GM18499 (cell line): Measurements from ENCODE around the gene LGR4.
"Not testable (repeated sequence)": the region's sequence is repeated elsewhere in the genome, so short reads cannot be mapped to it uniquely, and the experiment has no call there.

Source experiments
- ATAC-seq: cut with Tn5 transposase; IDR thresholded peaks from one replicate; pipeline ENCODE4 v1.9.1; 2021; ENCODE audit warnings: moderate number of reproducible peaks; ENCODE audit not compliant: insufficient read depth, unreplicated experiment

The LGR4 gene

DNA sequence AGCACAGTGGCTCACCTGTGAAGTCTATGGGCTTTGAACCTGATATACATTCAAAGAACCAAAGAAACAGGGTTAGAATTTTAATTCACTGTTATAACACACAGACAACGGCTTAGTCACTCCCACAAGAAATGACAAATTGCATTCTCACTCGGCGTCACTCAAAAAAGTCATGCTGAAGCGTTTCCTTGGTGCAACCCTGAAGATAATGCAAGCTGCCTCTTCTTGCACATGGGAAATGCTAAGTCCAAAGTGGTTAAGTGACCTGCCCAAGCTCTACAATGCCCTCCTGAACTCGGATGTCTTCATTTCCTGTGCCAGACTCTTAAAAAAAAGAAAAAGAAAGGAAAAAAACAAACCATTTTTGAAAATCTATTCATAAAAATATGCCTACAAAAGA, 10.0 kb downstream of the LGR4 start:
- no peak for ATAC-seq

DNA sequence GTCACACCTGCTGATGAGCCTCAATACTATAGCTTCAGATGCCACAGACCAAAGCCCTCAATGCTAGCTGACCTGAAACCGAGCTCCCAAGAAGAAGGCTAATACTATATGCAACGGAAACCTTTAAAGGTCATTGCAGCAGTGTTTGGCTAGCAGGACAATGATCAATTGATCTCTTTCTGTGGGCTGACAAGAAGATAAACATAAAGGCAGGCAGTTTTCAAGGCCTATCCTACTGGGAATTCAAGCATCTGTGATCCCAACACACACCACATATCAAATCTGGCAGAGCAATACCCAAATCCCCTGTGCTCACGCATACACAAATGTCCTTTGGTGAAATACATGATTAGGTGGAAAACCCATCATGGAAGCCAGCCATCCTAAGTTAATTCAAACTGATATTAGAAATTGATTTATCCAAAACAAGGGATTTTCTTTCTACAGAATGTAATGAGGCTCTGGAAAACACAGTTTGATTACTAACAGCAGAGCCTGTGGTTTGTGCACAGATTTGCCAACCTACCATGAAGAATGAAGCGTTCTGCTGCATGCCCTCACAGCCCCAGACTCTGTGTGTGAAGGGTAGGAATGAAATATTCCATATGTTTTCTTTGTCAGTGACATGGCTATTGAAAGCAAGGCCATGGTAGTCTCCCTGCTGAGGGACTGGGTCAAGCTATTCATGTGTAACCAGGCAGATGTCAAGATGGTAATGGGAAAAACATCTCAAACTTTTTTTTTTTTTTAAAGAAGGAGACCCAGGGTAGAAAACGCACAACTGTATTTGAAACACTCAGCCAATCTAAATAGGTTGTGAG, 12.2 kb downstream of the LGR4 start:
- ATAC-seq = no peak

DNA sequence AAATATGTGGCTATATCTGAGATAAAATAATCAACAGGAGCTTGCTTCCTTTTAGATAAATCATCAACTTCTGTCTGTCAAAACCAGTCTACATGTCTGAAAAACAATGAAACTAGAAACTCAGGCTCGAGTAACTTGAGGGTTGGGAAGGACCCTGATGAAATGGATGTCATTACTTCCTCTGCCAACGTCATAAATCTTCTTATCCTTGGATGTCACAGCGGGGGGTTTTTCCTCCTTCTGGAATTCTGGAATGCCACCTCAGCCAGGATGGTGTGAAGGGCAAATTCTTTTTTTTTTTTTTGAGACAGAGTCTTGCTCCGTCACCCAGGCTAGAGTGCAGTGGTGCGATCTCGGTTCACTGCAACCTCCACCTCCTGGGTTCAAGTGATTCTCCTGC, 13.4 kb downstream of the LGR4 start:
- ATAC-seq = no peak

DNA sequence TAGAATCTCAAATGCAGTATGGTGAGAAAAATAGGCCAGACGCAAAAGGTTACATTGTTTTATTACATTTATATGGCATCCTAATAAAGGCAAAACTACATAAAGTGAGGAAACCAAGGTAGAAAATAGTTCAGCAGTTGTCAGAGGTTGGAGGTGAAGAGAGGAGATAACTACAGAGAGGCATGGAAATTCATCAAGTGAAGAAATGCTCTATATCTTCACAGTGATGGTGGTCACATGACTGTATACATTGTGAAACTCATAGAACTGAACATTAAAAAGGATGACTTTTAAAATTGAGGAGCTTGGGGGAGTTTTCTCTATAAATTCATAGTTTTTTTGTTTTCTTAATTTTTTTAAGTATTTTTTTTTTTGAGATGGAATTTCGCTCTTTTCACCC, 14.4 kb downstream of the LGR4 start:
- ATAC-seq = no peak

DNA sequence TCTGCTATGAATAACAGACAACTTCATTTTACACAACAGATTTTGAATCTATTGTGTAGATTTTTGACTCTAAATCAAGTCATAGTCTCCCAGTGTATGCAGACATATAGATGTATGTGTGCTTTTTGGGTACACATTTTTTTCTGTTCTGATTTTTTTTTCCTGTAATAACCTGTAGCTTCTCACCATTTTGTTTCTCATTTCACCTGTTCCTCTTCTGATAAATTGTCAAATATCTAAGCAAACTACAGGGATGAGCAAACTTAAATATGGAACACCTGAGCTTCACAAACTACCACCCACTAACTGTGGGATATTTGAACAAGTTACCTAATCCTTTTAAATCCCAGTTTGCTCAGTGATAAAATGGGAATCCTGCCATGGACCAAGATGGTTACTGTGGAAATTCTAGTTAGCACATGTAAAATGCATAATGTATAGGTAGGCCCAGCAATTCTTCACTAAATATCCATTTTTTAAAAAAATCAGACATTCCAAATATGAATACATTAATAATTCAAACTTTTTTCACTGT, 15.7 kb downstream of the LGR4 start:
- ATAC-seq = no peak

DNA sequence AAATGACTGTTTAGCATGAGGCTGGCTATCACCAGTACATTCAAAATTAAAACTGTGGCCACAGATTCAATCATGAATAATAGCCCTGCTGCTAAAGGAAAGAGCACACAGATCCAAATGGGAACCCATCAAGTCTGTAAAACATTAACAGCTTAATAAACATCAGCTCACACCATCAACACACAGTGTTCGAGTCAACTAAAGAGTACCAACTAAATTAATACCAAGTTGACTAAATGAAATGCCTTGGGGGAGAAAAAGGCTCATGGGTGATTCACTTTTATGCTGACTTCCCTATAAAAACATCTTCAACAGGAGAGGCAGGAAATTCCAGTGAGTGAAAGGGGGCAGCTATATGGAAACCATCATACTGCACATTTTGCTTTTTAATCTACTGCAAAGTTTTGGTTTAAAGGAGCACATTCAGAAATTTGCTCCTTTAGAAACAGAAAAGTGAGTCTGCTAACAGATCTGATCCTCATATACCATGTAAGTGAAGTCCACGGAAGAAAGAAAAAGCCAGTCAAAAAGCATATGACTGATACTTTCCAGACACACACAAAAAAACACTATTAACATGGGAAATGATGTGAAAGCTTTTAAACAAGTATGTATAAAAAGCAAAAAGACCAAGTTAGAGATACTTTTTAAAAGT, 16.3 kb downstream of the LGR4 start:
- no peak for ATAC-seq

DNA sequence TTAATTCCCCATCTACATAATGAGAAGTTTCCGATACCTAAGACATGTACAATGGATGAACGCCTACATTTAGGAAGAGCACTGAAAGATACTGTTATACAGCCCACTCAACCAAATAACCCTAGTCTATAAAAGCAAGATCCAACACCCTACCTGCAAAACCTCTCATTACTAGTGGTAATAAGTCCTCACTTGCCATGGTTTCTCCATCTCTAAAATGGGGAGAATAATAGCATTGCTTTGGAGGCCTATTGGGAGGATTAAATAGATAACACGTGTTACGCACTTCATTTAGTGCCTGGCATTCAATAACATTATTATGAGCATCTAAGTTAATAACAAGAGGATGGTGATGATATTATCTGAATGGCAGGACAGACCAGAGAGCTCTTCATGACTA, 16.9 kb downstream of the LGR4 start:
- ATAC-seq = no peak

DNA sequence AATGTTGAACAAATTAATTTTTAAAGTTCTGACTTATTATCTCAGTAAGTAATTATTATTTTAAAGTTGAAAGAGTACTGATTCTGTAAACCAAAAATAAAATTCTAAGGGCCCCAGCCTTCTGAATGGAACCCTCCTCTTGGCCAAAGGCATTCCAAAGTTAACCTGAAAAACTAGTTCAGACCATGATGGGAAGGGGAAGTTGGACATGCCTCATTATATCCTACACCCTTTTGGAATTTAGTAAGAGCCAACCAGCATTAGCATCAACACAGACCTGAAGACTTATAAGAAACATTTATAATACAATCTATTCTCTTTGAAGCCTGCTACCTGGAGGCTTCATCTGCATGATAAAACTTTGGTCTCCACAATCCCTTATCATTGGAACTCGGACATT, 18.9 kb downstream of the LGR4 start:
- ATAC-seq = no peak

DNA sequence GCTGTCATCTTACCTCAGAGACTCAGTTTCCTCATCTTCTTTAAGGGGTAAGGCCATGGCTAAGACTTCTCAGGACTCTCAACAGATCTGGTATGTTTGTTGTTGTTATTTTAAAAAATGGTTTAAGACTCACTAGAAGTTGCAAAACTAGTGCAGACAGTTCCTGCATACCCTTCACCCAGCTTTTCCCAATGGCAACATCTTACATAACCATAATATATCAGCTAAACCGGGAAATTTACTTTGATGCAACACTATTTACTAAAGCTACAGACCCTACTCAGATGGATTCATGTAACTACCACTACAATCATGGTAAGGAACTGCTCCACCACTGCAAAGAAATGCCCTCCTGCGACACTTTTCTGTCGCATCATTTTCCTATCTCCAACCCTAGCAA, 20.4 kb downstream of the LGR4 start:
- ATAC-seq = no peak

DNA sequence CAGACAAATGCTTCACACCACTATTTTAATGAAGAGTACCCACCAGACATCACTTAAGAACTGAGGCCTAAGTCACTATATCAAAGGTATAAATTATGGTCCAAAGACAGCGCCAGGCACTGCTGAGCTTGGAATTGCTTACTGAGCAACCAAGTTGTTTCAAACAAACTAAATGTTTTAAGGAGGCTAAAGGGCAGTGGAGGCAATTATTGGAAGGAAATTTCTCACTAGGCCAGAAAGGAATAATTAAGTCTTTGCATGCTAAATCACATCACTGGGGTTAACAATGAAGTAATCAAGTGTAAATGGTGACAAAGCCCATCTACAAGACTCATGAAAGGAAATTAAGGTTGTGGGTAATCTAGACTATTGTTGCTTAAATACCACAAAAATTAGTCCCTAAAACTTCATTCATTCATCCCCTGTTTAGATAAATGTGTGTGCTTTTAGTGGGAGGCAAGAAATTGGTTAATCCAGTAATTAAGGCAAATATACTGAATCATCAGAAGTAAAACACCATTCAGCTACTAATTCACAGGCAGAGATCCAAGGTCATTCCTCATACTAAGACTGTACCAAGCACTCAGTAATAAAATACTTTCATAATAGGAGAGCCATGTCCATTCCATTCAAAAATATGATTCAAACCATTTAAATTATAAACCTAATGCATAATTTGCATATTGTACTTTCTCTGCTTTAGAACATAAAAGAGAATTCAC, 21.2 kb downstream of the LGR4 start:
- ATAC-seq = no peak

DNA sequence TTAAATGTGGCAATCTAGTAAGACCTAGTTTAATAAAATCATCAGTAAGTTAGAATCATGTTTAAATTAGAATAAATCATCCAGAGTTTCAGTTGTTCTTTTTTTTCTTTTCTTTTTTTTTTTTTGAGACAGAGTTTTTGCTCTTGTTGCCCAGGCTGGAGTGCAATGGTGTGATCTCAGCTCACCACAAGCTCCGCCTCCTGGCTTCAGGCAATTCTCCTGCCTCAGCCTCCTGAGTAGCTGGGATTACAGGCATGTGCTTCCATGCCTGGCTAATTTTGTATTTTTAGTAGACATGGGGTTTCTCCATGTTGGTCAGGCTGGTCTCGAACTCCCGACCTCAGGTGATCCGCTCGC, 24.4 kb downstream of the LGR4 start:
- ATAC-seq = not testable (repeated sequence)

DNA sequence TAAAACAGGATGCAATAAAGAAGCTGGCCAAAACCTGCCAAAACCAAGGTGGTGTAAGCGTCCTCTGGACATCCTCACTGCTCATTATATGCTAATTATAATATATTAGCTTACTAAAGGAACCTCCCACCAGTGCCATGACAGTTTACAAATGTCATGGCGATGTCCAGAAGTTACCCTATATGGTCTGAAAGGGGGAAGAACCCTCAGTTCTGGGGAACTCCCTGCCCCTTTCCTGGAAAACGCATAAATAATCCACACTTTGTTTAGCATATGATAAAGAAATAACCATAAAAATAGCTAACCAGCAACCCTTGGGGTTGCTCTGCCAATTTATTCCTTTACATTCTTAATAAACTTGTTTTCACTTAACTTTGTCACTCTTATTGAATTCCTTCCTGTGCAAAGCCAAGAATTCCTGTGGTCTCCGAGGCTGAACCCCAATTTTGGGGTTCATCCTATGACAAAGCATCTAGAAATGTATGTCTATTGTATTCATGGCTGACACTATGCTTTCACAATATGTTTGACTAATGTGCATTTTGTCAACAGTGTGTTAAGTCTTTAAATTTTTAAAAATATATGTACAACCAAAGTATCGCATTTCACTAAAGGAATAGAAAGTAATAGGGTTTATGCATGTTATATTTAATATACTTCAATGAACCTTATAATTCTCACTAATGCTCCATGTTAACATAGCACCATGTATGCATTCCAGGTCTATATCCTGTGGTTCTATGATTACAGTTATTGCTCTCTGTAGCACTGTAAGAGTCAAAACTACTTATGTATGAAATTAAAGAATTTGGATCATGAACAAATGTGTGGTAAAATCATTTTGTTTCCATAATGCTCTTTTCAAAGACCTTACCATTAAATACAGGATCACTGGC, 25.1 kb downstream of the LGR4 start:
- no peak for ATAC-seq

DNA sequence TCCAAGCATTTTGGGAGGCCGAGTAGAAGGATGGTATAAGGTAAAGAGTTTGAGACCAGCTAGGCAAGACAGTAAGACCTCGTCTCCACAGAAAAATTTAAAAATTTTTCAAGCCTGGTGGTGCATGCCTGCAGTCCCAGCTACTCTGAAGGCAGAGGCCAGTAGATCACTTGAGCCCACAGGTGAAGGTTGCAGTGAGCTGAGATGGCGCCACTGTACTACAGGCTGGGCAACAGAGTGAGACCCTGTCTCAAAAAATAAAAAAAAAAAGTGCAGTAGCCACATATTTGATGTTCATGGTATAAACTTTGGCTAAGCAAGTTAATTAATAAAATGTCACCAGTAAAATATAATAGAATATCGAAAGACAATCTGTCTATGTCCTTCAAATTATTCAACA, 27.0 kb downstream of the LGR4 start:
- ATAC-seq = no peak

DNA sequence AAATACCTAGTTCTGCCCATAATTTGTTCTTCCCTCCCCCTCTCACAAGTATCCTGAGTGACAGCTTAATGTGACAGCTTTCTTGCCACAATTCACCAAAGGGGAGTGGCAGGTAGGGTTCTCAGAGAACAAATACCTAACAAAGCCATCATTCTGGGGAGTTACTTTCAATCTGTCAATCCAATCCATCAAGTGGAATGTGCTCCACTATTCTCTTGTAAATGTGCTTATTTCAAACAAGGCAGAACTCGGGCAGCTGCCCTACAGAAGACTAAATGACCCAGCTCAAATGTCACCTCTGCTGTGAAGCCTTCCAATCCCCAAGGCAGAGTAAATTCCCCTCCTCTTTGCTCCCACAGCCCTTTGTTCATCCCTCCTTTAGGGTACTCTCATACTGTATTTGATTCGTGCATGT, 27.8 kb downstream of the LGR4 start:
- no peak for ATAC-seq

DNA sequence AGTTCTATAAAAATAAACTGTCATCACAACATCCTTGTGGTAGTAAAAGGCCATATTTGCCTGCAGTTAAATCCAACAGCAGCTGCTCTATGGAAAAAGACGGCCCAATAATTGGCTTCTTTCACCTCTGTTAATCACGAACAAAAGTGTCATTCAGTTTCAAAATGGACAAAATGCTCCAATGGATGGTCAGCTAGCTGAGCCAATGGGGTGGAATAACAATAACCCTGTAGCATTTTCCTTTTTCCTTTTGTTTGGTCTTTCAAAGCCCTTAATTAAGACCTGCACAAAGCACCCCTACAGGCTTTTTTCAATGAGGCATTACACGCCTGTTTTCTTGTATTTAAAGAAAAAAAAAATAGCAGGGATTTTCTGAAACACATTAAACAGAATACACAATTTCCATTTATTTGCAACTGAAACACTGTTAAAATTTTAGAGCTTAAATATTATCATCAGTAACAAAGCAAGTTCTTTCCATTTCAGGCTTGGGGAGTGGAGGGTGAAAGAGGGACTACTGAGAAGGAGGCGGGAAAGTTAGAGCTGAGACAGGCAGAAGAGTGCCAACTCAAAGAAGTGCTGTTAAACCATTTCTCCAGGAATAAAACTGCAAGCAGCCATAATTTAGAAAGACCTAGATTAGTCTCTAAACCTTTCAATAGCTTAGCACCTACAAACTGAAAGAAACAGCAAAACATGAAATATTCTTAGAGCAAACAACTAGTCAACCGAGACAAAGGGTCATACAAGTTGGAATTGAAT, 28.7 kb downstream of the LGR4 start:
- ATAC-seq = no peak

DNA sequence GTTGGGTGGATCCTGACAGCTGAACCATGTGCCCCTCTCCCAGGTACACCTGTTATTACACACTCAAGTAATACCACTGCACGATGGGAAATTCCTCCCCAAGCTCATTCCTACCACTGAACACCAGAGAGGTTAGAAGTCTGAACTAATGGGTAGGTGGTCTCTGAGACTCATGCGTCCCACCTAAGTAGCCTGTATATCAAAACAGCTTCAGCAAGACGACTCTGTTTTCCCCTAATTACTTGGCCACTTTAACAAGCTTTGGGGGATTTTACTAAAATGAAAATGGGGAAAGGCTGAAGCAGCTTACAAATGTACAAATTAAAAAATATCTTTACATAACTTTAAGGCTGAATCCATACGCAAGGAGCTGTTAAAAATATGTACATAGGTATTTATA, 29.4 kb downstream of the LGR4 start:
- ATAC-seq = no peak

DNA sequence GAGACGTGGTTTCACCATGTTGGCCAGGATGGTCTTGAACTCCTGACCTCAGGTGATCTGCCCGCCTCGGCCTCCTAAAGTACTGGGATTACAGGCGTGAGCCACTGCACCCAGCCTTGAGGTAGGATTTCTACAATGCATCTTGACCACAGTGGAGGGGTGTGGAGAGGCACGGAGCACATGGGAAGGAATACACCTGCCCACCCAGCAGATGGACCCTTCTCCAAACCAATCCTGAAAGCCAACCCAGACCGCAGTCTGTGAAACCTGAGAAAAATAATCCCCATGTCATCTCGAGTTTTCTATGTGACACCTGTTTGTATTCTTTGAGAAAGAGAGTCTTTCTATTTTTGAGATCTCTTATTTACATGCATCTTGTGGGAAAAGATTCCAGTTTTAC, 32.5 kb downstream of the LGR4 start:
- no peak for ATAC-seq

DNA sequence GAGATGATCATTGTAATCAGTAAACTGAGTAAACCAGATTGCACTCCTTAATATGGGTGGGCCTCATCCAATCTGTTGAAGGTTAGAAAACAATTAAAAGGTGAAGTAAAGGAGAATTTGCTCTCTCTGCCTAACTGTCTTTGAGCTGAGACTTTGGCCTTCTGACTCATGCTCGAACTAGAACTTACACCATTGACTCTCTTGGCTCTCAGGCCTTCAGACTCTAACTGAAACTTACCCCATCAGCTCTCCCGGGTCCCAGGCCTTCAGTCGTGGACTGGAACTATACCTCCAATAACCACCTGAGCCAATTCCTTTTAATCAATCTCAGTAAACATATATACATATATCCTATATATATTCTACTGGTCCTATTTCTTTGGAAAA, 34.0 kb downstream of the LGR4 start:
- no peak for ATAC-seq

DNA sequence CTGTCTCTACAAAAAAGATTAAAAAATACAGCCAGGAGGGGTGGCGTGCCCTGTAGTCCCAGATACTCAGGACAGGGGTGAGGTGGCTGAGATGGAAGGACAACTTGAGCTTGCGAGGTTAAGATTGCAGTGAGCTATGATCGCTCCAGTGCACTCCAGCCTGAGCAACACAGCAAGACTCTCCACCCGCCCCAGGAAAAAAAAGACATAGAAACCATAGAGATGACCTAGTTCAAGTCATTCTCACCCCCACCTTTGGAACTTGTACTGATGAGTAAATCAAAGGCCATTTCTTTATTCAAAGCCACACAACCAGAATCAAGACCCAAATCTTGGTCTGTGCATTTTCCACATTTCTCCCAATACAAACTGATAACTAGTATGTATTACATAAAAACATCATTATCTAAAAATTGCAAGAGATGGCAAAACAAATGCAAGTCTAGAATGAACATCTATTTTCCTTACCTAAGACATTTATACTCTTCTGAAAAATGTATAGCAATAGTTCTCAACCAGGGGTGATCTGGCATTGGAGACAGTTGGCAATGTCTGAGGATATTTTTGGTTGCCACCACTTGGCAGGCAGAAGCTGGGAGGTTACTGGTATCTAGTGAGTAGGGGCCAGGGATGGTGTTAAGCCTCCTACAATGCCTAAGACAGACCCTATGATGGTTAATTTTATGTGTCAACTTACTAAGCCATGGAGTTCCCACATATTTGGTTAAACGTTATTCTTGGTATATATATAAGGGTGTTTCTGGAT, 34.6 kb downstream of the LGR4 start:
- ATAC-seq = no peak
